ENCODE measurements around the gene TLK2.

- TF ChIP-seq, protein P1, sequence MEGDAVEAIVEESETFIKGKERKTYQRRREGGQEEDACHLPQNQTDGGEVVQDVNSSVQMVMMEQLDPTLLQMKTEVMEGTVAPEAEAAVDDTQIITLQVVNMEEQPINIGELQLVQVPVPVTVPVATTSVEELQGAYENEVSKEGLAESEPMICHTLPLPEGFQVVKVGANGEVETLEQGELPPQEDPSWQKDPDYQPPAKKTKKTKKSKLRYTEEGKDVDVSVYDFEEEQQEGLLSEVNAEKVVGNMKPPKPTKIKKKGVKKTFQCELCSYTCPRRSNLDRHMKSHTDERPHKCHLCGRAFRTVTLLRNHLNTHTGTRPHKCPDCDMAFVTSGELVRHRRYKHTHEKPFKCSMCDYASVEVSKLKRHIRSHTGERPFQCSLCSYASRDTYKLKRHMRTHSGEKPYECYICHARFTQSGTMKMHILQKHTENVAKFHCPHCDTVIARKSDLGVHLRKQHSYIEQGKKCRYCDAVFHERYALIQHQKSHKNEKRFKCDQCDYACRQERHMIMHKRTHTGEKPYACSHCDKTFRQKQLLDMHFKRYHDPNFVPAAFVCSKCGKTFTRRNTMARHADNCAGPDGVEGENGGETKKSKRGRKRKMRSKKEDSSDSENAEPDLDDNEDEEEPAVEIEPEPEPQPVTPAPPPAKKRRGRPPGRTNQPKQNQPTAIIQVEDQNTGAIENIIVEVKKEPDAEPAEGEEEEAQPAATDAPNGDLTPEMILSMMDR (optimal IDR thresholded peaks at IDR 0.05 in 1 of 3, IDR thresholded peaks at IDR 0.05 in 1 of 3, conservative IDR thresholded peaks at IDR 0.05 in 1 of 3; ENCODE audit: extremely low read depth in 1 of 3, insufficient read depth in 2 of 3, low read length in 3 of 3), result no peak
- no peak for TF ChIP-seq EZH2 (IDR thresholded peaks at IDR 0.05; ENCODE audit: low read length)
Observed at GRCh38 chr17:62618647-62619416, 140.2 kb downstream of the TLK2 start.

All from keratinocyte (primary cell).